ENCODE data around the gene PDE2A.

PDE2A gene

DNA sequence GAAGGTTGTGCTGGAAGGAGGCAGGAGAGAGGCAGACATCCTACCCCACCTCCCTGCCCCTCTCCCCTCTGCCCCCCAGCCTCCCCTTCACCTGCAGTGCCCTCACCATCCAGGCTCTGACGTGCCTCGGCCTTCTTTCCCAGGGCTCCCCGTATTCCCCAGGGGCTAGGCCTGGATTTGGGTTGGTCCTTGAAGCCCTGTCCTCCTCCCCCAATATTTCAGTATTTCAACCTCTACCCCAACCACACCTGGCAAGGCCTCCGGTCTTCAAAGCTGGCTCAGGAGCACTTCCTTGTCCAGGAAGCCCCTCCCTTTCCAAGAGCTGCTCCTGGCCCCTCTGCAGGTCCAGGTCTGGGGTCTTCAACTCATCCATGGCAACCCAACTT lies 8.6 kb upstream of the PDE2A start:
- DNase-seq: no peak

DNA sequence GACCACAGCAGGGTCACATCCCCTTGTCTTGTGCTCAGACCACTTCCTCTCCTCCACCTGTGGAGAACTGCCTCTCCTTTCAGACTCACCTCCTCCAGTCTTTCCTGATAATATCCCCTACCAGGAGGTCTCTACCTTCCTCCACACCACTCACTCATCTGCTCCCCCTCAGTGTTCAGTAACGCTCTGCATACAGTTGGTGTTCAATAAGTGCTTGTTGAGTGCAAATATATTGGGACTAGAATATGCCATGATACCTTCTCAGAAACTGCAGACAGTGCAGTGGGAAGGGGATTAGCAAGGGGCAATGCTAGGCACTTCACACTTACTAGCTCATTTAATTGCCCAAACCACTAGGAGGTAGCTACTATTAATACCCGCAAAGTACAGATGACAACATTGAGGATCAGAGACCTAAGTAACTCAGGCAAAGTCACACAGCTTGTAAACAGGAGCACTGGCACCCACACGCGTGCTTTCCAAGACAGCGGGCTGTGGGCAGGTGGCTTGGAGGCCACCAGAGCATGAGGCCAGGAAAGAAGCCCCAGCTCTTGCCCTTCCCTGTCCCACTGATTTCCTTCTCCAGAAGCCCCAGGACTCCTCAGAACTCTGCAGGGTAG lies 8.1 kb upstream of the PDE2A start:
- DNase-seq: no peak

DNA sequence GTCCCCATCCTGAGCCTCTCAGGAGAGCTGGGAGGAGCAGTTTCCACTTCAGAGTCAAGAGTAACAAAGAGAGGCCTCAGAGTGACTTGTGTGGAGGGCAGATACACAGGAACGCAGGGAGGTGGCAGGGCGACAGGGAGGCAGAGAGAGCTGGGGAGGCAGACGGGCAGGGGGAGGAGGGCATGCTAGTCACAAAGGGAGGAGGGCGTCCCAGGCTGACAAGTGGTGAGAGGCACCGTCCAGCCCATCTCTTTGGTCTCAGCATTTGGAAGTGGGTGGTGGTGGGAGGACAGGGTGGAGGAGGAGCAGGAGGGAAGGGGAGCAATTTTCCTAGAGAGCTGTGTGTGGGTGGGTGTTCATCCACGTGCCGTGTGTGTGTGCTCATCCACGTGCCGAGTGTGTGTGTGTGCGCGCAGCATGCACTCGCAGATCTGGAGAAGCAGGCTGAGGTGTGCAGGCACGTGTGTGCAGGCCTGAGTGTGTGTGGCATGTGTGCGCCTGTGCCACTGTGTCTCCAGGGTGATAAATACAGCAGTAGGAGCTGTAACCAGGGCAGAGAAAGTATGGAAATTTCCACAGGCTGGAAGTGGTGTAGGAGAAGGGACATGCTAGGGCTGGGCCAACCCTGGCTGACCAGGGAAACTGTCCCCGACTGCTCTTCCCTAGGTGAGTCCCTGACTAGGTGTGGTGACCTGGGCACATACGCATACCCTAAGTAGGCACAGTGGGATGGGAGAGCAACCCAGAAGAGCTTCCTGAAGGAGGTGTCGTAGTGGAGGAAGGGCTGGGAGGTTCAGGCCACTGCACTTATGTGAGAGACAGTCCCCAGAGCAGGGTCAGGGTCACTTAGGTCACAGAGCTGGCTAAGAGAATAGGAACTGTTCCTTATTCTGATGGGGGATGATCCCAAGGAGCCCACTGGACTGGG lies 7.3 kb upstream of the PDE2A start:
- no peak for DNase-seq

DNA sequence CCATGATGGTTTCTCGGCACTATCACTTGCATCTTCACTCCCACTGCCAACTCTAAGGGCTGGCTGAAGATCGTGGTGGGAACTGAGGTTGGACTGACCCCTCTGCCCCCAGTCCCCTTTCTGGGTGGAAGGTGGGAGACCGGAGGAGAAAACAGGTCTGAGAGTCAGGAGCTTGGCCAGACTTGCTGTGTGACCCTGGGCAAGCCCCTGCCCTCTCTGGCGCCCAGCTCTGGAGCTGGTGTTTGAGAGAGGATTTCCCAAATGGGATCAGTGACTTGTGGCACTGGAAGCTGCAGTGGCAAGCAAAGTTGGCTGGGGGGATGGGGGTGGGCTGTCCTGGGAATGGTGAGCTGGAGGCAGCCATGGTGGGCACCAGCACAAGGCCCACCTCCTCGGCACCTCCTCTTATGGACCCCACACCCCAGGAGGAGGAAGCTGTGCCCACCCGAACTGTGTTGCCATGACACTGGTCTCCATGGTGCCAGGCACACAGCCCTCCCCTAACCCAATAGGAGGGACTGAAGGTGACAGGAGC lies 6.5 kb upstream of the PDE2A start:
- DNase-seq: no peak

DNA sequence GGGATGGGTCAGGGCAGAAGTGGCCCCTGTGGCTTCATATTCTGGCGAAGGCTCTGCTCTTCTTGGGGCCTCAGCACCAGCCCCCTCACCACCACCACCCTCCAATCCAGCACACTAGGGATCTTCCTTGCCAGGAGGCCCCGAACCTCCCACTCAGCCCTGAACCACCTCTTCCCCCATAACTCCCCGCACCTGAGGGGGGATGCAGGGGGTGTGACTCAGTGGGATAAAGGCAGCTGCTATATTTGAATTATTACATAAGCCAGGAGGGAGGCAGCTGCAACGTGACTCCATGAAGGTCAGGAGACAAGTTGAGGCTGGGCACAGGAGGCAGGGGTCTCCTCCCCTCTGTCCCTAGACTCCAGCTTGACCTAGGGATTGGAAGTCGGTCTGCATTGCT lies 5.6 kb upstream of the PDE2A start:
- DNase-seq: no peak

DNA sequence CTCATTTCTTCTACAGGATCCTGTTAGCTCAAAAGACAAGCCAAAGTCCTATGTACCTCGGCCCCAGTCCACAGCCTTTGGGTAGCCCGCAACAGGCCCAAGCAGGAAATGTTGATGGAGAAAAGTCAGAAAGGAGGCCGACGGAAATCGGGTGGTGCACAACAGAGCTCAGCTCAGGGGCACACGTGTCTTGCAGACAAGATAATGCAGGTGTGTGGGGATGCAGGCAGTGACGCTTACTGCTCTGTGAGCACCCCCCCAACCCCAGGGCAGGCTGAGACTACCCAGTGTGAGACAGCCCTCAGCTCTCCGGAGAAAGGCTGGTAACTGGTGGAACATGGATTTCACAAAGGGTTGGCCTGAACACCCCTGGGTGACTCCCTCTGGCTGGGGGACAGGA lies 4.3 kb upstream of the PDE2A start:
- DNase-seq: no peak

DNA sequence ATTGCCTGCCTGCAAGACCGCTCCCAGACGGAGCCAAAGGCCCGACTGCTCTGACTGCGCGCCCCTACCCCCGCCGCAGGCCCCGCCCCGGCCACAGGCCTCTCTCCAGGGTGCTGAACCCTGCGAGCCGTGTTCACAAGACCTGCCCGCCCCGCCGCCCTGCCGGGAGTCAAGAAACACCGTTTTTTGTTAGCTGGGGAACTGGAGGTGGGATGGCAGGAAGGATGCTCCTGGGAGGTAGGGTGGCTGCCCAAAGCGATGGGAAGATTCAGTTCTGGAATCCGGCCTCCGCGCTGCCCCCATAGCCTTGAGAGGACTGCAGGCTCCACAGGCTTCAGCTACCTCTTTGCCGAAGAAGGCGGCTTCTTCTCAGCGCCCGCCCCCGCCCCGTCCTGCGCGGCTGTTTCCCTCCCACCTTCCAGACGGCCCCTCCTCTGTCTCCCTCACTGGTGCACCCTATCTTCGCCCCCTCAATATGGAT lies 2.7 kb upstream of the PDE2A start:
- peak; percentile 23 for DNase-seq

DNA sequence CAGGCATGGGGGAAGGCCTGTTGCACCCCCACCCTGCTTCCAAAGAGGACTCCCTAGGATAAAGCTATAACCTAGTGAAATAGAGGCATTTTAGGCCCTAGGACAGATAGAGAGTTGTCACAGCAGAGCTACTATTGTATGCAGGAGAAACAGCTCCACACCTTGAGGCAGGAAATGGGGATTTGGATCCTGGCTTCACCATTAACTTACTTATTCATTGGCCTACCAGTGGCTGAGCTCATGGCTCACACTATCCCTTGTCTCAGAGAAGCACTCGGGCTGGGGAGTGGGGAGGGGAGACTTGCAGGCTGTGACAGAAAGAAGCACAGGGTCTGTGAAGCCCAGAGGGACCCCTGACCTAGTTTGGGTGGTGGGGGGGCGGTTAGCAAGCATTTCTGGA lies 999 bp upstream of the PDE2A start:
- DNase-seq: no peak

DNA sequence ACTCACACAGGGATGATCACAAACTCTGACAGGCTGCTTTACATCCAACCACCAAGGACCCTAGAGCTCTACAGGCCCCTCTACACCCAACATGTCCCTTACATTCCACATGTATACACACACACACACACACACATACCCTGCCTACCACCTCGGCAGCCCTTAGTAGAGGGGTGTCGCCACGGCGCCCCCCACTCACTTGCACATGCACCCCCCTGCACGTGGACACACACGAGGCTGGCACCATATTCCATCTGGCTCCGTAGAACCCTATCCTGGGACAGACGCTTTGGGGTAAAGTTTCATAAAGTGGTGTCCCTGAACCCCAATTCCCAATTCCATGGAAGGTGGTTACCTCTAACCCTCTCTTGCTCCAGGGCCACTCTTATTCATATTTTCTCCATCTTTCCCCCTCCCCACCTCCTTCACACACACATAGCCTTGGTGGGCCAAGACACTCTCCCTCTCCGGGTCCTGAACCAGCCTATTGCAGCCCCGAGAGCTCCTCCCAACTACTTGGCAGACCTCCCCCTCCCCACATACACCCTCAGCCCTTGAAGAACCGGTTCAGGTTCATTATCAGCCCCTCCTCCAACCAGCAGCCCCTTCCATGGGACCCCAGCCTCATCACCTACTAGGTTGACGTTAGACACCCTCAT lies 809 bp downstream of the PDE2A start:
- DNase-seq: no peak

DNA sequence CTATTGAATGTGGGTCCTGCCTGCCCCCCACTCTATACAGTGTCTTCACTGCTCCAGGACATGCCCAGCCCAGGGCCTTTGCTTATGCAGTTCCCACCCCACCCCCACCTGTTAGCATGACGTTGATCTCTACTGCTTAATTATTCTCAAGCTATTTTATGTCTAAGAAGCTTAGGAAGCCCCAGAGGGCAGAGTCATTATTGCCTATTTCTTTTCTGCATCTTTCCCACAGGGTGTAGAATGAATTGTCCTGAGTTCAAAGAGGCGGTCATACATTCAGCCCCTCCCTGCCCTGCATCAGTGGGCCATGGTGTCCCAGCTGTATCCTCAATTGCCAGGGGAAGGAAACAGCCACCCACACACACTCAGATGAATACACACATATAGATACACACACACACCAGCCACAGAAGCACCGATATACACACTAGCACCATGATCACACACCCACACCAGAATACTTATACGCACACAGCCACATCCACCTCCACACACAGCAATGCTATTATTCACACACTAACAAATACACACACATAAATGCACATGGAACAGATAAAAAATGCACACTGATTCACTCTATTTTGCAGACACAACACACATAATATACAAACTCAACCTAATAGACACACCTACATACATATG lies 1.5 kb downstream of the PDE2A start:
- DNase-seq: no peak

DNA sequence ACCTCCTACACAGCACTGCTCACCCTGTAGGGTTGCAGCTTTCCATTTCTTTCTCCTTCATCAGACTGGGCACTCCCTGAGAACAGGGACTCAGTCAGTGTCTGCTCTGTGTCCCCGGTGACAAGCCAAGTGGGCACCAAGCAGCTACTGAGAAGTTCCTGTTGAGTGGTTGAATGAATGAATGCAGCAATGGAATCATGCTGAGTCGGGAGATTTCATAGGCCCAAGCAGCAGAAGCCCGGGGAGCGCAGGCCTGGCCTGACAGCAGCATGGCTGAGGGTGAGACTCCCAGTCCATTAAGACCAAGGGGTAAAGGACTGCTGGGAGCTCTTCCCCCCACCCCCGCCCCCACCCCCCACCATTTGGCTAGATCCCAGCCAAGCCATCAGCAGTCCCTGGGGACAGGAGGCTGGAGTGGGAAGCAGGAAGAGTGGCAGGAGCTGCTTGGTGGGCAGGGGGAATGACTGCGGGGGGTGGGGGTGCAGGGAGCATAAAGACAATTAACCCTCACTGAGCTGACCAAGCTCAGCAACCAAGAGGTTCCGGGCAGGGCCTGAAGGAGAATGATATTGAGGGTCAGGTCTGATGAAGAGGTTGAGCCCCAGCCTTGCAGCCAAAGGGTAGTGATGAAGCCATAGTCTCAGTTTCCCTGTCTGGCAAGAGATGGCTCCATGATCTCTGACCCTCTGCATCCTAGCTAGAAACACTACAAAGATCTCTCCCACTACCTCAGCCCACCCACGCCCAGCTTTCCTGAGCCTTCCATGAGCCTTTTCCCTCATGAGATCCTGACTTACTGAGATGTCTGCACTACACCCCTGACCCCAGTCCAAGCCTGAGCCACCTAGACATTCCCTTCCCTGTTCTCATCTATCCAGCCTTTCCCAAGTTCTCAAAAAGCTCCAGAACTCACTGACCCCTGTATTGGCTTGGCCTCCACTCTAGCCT lies 2.8 kb downstream of the PDE2A start:
- no peak for DNase-seq

DNA sequence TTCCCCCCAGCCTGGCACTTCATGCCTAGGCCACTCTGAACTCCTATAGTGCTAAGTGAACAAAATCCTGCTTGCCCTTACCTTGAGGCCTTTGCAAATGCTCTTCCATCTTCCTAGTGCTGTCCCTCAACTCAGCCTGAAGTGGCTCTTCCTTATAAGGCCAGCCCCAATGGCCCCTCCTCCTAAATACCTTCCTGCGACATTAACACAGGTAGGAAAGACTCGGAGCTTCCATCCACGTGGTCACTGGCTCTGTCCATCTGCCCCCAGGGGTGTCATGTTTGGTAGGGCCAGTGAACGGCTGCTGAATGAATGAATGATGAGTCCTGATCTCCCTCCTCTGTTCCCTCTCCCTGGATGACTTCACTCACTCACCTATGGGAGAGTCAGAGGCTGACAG lies 4.2 kb downstream of the PDE2A start:
- DNase-seq: no peak

DNA sequence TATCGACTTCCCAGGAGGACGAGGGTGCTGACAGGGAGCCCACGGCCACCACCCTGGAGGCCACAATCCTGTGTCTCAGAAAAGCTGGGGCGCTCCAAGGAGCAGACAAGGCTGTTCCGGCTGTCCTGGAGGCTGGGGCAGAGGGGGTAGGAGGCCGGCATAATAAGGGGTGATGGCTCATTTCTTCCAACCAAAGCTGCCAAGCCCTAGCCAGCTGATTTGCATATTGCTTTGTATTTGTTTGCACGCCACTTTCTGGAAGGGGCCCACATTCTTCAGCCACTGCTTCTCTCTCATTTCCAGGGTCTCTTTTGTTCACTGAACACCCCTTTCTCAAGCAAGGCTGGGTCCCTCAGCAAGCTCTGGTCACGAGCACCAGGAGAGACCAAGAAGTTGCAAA lies 4.7 kb downstream of the PDE2A start:
- DNase-seq: no peak

DNA sequence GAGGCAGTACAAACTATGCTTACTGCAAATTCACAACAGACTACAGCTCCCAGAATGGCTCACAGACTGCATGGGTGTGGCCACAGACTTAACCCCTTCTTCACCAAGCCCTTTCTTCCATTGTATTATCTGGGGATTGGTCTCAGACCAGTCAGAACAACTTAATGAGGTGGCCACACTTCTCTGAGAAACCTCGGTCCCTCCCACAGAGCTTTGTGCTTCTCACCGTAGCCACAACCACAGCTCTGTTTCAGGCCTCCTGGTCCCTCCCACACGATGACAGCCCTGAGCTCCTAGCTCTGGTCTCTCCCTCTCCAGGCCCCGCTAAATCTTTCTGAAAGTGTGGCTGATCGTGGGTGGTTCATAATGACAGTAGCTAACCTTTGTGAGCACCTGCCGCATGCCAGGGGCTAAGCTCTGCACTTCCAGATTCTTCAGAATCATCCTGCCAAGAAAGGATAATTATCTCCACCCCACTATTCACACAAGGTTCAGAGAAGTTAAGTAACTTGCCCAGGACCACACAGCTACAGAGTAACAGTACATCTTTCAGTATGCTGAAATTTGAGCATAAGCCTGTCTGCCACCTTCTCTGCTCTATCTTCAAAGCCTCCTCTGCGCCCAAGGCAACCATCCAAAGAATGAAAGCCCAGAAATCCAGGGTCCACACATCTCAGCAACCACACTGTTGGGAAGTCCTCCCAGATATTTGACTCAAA lies 5.4 kb downstream of the PDE2A start:
- DNase-seq: no peak

DNA sequence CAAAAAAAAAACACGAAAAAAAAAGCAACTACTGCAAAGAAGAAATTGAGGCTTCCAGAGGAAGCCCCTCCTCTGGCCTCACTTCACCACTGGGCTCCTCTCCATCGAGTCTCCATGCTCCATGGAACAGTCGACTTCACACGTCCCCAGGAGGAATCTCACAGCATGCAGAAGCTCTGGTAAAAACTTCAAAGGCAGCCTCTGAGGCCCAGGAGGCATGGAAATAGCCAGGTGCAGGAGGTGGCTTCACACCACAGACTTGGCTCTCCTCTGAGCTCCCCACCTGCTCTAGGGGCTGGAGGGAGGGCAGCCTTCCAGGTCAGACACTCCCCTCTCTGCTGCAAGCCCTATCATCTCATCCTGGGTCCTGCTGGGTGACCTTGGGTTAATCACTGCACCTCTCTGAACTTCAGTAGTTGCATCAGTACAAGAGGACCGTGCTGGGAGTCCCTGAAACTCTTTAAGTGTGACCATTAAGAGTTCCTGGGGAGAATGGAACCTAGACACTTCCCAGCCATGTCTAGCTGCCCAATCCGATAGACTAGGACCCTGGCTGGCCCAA lies 8.2 kb downstream of the PDE2A start:
- DNase-seq: no peak

DNA sequence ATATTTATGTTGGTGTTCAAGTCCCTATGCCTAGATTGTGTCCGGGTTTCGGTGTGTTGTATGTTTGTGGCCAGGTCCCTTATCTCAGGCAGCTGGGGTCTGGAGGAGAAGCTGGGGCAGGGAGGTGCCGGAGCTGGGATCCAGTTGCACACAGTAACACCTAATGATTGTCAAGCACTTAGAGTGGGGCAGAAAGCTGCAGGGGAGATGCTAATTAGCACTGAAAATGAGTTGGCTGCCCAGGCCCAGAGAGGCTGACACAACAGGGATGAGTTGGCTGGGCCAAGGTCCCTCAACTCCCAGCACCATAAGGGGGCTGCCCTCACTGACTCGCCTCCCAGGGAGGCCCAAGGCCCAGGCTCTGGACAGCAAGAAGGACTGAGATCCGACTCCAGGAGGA lies 12.2 kb downstream of the PDE2A start:
- DNase-seq: no peak

DNA sequence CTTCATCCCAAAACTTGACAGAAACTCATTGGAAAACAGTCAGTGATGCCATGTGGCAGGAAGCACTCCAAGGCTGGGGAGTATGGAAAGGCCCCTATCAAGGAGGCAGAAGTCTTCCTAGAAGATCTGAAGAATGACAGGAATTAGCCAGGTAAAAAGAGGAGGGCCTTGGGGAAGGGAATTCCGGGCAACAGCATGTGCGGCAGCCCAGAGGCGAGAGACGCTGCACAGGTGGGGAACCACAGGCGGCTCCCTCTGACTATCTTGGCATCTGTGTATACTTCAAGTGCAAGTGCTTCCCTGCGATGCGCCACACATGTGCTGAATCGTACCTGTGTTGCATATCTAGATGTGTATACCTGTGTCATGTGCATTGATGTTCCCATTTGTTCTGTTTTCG lies 12.7 kb downstream of the PDE2A start:
- no peak for DNase-seq

DNA sequence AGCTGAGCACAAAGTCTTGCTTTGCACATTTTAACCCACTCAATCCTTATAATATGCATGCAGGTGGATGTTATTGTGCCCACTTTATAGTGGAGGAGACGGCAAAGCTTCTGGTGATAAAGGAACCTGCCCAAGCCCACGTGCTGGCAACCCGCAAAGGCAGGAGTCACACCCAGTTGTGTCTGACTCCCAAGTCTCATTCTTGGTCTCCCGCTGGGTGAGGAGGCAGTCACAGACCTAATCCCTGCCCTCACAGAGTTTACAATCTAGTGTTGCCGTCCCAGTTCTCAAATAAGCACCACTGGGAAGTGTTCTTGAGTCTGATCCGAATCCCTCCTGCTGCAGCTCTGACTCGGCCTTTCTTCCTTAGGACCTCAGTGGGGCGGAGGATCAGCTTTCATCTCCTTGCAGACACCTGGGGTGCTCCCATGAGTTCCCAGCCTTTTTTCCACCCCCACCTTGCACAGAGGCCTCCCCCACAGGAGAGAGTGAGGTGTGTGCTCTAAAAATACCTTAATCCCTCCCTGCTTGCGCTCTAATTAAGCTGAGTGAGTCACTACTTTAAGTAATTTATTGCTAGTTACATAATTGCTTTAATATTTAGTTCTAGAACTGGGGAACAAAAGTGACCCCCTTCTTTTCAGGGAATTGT lies 15.1 kb downstream of the PDE2A start:
- no peak for DNase-seq

DNA sequence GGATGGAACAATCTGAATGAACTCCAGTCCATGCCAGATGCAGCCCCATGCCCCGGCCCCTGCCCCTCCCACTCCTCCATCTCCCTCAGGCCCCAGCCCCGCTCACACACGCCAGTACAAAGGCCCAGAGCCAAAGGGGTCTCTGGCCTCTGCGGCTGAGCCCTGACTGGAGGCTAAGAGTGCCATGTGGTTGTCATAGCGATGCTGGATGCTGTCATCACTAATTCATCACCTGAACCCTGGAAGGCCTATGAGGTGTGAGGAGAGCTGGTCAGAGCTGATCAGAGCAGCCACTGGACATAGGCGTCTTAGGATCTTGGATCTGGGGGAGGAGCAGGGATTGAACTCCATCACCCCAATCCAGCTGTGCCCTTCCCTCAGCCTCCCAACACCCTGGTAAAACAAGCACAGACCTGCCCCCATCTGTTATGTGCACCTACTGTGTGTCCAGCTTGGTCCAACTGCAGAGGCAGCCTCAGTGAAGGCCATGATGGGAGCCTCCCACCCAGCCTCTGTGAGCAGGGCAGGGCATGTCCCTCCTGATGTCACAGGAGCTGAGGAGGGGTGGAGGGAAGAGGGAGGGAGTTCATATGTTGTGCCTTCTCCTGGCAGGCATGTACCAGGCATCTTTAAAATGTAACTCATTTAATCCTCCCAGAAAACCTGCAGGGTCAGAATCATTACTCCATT lies 16.7 kb downstream of the PDE2A start:
- no peak for DNase-seq
